ENCODE data around the gene PPFIA2. TPM values are rescaled to one million over a fixed set of nuclear protein-coding genes. Genes with fewer than 3 reads are reported as not detected.

PPFIA2 gene
- total RNA-seq, 1 experiment from 2014 or later: 1.1 TPM

DNA sequence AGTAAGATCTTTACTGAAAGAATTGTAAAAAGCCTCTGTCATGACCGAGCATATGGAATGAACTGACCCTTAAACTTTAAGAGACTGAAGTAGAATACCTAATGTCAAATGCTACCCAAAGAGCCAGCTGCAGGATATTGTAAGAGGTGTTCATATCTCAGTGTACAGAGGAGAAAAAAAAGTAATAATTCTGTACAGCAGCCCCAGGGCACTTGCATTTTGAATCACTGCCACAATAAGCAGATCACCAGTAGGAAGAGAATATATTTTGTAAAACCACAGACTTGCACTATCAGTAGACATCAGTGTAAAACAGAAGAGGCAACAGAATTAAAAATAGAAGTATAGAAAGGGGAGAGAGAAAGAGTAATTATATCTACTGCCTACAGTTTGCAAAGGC is 162.6 kb downstream of the PPFIA2 start:
- DNase-seq (ENCODE audit: low spot score): no peak

DNA sequence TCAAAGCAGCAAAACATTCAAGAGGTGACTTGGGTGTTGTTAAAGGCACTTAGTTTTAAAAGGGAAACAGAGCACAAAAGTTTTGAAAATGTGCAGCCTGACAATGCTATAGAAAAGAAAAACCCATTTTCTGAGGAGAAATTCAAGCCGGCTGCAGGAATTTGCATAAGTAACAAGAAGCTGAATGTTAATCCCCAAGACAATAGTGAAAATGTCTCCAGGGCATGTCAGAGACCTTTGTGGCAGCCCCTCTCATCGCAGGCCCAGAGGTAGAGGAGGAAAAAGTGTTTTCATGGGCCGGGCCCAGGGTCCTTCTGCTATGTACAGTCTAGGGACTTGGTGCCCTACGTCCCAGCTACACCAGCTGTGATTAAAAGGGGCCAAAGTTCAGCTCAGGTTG is 167.9 kb downstream of the PPFIA2 start:
- H3K4me1 Mint-ChIP-seq: no peaks in the 10 kb centered on the region
- H3K27ac Mint-ChIP-seq: no peak overlapping the region
- peaks cover 13% of the 10 kb centered on the region for H3K36me3 Mint-ChIP-seq
- H3K27me3 Mint-ChIP-seq (ENCODE audit: low read depth): peaks cover 5% of the 10 kb centered on the region; the same call in 1 of the 2 replicates
- H3K4me3 Mint-ChIP-seq: no peak overlapping the region
- ATAC-seq (no peak), DNase-seq (ENCODE audit: low spot score) (no peak)
- POLR2A ChIA-PET: no interaction called here
- CTCF ChIA-PET: no interaction called here
- H3K9me3 Mint-ChIP-seq: peaks cover 30% of the 10 kb centered on the region
- TF ChIP-seq ZNF219 (CRISPR knock-in tag; IDR thresholded peaks at IDR 0.05; ENCODE audit: borderline replicate concordance) (no peak), ZNF671 (CRISPR knock-in tag; IDR thresholded peaks at IDR 0.05) (no peak), ZNF232 (CRISPR knock-in tag; IDR thresholded peaks at IDR 0.05) (no peak), SMAD3 (CRISPR knock-in tag; IDR thresholded peaks at IDR 0.05; ENCODE audit: borderline replicate concordance) (no peak), ZNF263 (CRISPR knock-in tag; IDR thresholded peaks at IDR 0.05; ENCODE audit: low read depth) (no peak), MXD4 (CRISPR knock-in tag; IDR thresholded peaks at IDR 0.05; ENCODE audit: borderline replicate concordance) (no peak), PRRX2 (CRISPR knock-in tag; IDR thresholded peaks at IDR 0.05) (no peak), CTCF (IDR thresholded peaks at IDR 0.05) (no peak), HMGA2 (CRISPR knock-in tag; IDR thresholded peaks at IDR 0.05) (no peak), ERG (CRISPR knock-in tag; IDR thresholded peaks at IDR 0.05) (no peak), NFATC4 (CRISPR knock-in tag; IDR thresholded peaks at IDR 0.05) (no peak), TEAD1 (CRISPR knock-in tag; IDR thresholded peaks at IDR 0.05) (no peak)
- TF ChIP-seq, protein P1, sequence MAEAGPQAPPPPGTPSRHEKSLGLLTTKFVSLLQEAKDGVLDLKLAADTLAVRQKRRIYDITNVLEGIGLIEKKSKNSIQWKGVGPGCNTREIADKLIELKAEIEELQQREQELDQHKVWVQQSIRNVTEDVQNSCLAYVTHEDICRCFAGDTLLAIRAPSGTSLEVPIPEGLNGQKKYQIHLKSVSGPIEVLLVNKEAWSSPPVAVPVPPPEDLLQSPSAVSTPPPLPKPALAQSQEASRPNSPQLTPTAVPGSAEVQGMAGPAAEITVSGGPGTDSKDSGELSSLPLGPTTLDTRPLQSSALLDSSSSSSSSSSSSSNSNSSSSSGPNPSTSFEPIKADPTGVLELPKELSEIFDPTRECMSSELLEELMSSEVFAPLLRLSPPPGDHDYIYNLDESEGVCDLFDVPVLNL (CRISPR knock-in tag; IDR thresholded peaks at IDR 0.05; ENCODE audit: borderline replicate concordance, low read depth): no peak
- TF ChIP-seq, protein P2, sequence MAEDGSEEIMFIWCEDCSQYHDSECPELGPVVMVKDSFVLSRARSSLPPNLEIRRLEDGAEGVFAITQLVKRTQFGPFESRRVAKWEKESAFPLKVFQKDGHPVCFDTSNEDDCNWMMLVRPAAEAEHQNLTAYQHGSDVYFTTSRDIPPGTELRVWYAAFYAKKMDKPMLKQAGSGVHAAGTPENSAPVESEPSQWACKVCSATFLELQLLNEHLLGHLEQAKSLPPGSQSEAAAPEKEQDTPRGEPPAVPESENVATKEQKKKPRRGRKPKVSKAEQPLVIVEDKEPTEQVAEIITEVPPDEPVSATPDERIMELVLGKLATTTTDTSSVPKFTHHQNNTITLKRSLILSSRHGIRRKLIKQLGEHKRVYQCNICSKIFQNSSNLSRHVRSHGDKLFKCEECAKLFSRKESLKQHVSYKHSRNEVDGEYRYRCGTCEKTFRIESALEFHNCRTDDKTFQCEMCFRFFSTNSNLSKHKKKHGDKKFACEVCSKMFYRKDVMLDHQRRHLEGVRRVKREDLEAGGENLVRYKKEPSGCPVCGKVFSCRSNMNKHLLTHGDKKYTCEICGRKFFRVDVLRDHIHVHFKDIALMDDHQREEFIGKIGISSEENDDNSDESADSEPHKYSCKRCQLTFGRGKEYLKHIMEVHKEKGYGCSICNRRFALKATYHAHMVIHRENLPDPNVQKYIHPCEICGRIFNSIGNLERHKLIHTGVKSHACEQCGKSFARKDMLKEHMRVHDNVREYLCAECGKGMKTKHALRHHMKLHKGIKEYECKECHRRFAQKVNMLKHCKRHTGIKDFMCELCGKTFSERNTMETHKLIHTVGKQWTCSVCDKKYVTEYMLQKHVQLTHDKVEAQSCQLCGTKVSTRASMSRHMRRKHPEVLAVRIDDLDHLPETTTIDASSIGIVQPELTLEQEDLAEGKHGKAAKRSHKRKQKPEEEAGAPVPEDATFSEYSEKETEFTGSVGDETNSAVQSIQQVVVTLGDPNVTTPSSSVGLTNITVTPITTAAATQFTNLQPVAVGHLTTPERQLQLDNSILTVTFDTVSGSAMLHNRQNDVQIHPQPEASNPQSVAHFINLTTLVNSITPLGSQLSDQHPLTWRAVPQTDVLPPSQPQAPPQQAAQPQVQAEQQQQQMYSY (CRISPR knock-in tag; IDR thresholded peaks at IDR 0.05): no peak
- TF ChIP-seq, protein P3, sequence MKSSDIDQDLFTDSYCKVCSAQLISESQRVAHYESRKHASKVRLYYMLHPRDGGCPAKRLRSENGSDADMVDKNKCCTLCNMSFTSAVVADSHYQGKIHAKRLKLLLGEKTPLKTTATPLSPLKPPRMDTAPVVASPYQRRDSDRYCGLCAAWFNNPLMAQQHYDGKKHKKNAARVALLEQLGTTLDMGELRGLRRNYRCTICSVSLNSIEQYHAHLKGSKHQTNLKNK (CRISPR knock-in tag; IDR thresholded peaks at IDR 0.05): no peak

More for the DNA sequence above, 162.6 kb downstream of the PPFIA2 start:
- H3K9me3 Mint-ChIP-seq: peaks cover 11% of the 10 kb centered on the region
- TF ChIP-seq ATF1 (CRISPR knock-in tag; IDR thresholded peaks at IDR 0.05) (no peak), TEAD4 (CRISPR knock-in tag; IDR thresholded peaks at IDR 0.05) (no peak)
- TF ChIP-seq, protein P4, sequence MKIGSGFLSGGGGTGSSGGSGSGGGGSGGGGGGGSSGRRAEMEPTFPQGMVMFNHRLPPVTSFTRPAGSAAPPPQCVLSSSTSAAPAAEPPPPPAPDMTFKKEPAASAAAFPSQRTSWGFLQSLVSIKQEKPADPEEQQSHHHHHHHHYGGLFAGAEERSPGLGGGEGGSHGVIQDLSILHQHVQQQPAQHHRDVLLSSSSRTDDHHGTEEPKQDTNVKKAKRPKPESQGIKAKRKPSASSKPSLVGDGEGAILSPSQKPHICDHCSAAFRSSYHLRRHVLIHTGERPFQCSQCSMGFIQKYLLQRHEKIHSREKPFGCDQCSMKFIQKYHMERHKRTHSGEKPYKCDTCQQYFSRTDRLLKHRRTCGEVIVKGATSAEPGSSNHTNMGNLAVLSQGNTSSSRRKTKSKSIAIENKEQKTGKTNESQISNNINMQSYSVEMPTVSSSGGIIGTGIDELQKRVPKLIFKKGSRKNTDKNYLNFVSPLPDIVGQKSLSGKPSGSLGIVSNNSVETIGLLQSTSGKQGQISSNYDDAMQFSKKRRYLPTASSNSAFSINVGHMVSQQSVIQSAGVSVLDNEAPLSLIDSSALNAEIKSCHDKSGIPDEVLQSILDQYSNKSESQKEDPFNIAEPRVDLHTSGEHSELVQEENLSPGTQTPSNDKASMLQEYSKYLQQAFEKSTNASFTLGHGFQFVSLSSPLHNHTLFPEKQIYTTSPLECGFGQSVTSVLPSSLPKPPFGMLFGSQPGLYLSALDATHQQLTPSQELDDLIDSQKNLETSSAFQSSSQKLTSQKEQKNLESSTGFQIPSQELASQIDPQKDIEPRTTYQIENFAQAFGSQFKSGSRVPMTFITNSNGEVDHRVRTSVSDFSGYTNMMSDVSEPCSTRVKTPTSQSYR (CRISPR knock-in tag; IDR thresholded peaks at IDR 0.05): no peak
- TF ChIP-seq, protein P2 (CRISPR knock-in tag; IDR thresholded peaks at IDR 0.05): no peak
- ATAC-seq: no peak
- peaks cover 2% of the 10 kb centered on the region; the same call in 1 of the 2 replicates for H3K36me3 Mint-ChIP-seq
- H3K4me1 Mint-ChIP-seq: no peaks in the 10 kb centered on the region
- no peak overlapping the region for H3K4me3 Mint-ChIP-seq
- no peaks in the 10 kb centered on the region for H3K27me3 Mint-ChIP-seq (ENCODE audit: low read depth)
- ChIA-PET POLR2A (interaction anchor here (0.6 kb wide), 1 partner anchor 415 kb away, joined by 3 read pairs; no protein-coding TSS in a partner anchor), CTCF (no interaction called here)
- no peak overlapping the region for H3K27ac Mint-ChIP-seq

Data from WTC11 (cell line).